Gastrocnemius medialis (tissue), 4 donors: ENCODE results near the gene CHURC1.

Source experiments
- POLR2A ChIP-seq, 2 donors: fragments of 450-650 bp; IDR thresholded peaks; one replicate each; pipeline ENCODE4 v1.6.1; 2017; ENCODE audit warnings: antibody characterized with exemption in 2 of 2, mild to moderate bottlenecking in 2 of 2, moderate library complexity in 2 of 2
- TF ChIP-seq, protein P1 (sequence below), 5 experiments: fragments of 450-650 bp in 3 of 5; fragments of 200-600 bp in 2 of 5; sonication (generic) in 2 of 5; IDR thresholded peaks in 4 of 5; conservative IDR thresholded peaks in 1 of 5; 1 replicate in 4 of 5; 2 replicates in 1 of 5; pipeline ENCODE4 v1.5.1; 2016 to 2019; ENCODE audit warnings: antibody characterized with exemption in 5 of 5, mild to moderate bottlenecking in 3 of 5, moderate library complexity in 3 of 5

DNA sequence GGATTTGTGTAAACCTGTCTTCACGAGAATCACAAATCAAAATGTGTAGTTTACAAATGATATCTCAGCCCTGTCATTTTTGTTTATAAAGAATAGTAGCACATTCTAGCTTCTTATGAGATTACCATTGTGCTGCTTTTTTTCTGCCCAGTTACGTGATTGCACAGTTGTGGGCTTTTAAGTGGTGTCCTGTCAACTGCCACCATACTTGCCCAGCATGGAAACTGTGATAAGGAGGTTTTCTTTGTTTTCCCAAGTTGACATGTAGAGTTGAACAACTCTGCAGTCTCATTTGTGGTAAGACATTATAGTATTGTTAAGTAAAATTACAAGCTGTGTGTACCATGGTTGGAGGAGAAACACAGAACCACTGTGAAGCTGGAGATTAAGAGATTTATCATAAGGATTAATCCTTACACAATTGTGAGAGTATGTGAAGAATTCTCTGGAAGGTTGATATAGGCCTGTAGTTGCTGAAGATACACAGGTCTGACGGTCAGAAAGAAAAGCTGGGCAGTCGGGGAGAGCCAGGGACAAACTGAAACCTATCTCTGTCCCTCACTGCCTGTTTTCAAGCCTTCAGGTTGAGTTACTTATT lies 12.2 kb downstream of the CHURC1 start:
- TF ChIP-seq, protein P1, sequence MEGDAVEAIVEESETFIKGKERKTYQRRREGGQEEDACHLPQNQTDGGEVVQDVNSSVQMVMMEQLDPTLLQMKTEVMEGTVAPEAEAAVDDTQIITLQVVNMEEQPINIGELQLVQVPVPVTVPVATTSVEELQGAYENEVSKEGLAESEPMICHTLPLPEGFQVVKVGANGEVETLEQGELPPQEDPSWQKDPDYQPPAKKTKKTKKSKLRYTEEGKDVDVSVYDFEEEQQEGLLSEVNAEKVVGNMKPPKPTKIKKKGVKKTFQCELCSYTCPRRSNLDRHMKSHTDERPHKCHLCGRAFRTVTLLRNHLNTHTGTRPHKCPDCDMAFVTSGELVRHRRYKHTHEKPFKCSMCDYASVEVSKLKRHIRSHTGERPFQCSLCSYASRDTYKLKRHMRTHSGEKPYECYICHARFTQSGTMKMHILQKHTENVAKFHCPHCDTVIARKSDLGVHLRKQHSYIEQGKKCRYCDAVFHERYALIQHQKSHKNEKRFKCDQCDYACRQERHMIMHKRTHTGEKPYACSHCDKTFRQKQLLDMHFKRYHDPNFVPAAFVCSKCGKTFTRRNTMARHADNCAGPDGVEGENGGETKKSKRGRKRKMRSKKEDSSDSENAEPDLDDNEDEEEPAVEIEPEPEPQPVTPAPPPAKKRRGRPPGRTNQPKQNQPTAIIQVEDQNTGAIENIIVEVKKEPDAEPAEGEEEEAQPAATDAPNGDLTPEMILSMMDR (IDR thresholded peaks at IDR 0.05 in 4 of 5, conservative IDR thresholded peaks at IDR 0.05 in 1 of 5), result no peak
- no peak for TF ChIP-seq POLR2A (IDR thresholded peaks at IDR 0.05)
